ENCODE results near the gene KDM2B.

DNA sequence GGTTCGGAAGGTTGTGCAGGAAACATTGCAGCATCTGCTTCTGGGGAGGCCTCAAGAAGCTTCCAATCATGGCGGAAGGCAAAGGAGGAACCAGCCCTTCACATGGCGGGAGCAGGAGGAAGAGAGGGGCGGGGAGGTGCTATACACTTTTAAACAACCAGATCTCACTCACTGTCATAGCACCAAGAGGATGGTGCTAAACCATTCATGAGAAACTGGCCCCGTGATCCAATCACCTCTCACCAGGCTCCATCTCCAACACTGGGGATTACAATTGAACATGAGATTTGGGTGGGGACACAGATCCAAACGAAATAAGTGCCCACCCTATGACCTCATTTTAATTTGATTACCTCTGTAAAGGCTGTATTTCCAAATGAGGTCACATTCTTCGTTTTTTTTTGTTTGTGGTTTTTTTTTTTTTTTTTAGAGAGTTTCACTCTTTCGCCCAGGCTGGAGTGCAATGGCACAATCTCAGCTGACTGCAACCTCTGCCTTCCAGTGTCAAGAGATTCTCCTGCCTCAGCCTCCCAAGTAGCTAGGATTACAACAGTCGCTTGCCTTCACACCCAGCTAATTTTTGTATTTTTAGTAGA is 34.1 kb upstream of the KDM2B start:
- TF ChIP-seq CTCF (IDR thresholded peaks at IDR 0.05; ENCODE audit: low read depth, low read length) (no peak), EZH2phosphoT487 (IDR thresholded peaks at IDR 0.05; ENCODE audit: low read depth) (no peak)

All from OCI-LY3 (cell line).